ENCODE results near the gene TNRC6B. TPM values are rescaled to one million over a fixed set of nuclear protein-coding genes. Genes with fewer than 3 reads are reported as not detected.

TNRC6B gene
- total and polyA plus RNA-seq, 2 of the 13 experiments (the other 11 are each of a cell fraction or from before 2014, with no cell fraction given): 8.9 to 13.2 TPM

DNA sequence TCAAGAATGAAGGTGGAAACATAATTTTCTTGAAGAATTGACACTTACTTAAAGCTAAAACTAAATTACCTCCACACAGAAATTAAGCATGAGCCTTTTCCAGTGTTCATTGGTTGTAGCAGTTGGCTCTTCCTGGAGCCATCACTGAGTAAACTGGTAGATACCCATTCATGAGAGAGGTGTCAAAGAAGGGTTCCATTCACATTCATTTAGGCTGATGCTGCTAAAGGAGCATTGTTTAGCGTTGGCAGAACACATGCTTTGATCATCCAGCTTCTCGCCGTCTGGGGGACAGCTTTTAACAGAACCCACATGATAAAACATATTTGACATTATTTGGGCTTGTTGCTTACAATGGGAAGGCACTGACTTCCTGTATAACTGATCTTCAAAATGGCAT is 71.6 kb downstream of the TNRC6B start:
- no peak overlapping the region for H2AFZ ChIP-seq (ENCODE audit: low read length)
- no peak for ATAC-seq
- no peak overlapping the region for H3K4me2 ChIP-seq (ENCODE audit: low read depth, low read length)
- TF ChIP-seq, protein P1, sequence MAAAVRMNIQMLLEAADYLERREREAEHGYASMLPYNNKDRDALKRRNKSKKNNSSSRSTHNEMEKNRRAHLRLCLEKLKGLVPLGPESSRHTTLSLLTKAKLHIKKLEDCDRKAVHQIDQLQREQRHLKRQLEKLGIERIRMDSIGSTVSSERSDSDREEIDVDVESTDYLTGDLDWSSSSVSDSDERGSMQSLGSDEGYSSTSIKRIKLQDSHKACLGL (CRISPR knock-in tag; IDR thresholded peaks at IDR 0.05): no peak
- TF ChIP-seq ZNF251 (CRISPR knock-in tag; IDR thresholded peaks at IDR 0.05) (no peak), CCDC6 (CRISPR knock-in tag; IDR thresholded peaks at IDR 0.05) (no peak), ZNF781 (CRISPR knock-in tag; IDR thresholded peaks at IDR 0.05; ENCODE audit: borderline replicate concordance, not compliant biosample characterization) (no peak), ARNT (IDR thresholded peaks at IDR 0.05) (no peak), ZNF777 (CRISPR knock-in tag; IDR thresholded peaks at IDR 0.05) (no peak), ZNF792 (CRISPR knock-in tag; IDR thresholded peaks at IDR 0.05) (no peak), SNAPC2 (CRISPR knock-in tag; IDR thresholded peaks at IDR 0.05) (no peak), CHD2 (IDR thresholded peaks at IDR 0.05; ENCODE audit: low read depth, low read length) (no peak), ZNF333 (CRISPR knock-in tag; IDR thresholded peaks at IDR 0.05; ENCODE audit: borderline replicate concordance) (no peak), ISX (CRISPR knock-in tag; conservative IDR thresholded peaks at IDR 0.05) (no peak), ATF7-NPFF (CRISPR knock-in tag; IDR thresholded peaks at IDR 0.05; ENCODE audit: low read depth) (no peak), PAWR (CRISPR knock-in tag; IDR thresholded peaks at IDR 0.05; ENCODE audit: borderline replicate concordance) (no peak), DR1 (CRISPR knock-in tag; IDR thresholded peaks at IDR 0.05) (no peak), ZNF331 (CRISPR knock-in tag; IDR thresholded peaks at IDR 0.05) (no peak)
- TF ChIP-seq, protein P2, sequence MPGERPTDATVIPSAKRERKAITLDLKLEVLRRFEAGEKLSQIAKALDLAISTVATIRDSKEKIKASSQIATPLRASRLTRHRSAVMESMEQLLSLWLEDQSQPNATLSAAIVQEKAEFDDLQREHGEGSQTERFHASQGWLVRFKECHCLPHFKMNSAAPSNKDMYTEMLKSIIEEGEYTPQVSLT (CRISPR knock-in tag; IDR thresholded peaks at IDR 0.05; ENCODE audit: borderline replicate concordance, low read depth): no peak
- TF ChIP-seq, protein P3, sequence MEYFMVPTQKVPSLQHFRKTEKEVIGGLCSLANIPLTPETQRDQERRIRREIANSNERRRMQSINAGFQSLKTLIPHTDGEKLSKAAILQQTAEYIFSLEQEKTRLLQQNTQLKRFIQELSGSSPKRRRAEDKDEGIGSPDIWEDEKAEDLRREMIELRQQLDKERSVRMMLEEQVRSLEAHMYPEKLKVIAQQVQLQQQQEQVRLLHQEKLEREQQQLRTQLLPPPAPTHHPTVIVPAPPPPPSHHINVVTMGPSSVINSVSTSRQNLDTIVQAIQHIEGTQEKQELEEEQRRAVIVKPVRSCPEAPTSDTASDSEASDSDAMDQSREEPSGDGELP (IDR thresholded peaks at IDR 0.05; ENCODE audit: borderline replicate concordance, low read depth): no peak
- peaks cover 4 to 8% of the 10 kb centered on the region in 2 experiments; a peak in 3 of 5 replicates for H3K36me3 ChIP-seq (replicated peaks in 1 of 2; ENCODE audit: control insufficient read depth in 1 of 2, insufficient read depth in 2 of 2, low read length in 2 of 2)
- no peaks in the 10 kb centered on the region for H3K27me3 ChIP-seq (ENCODE audit: control insufficient read depth in 1 of 2, insufficient read depth in 2 of 2, low read length in 2 of 2)
- WGBS (ENCODE audit: low lambda C conversion rate): 95% methylated on average over 3 of the region's 3 CpGs
- no TSS peak for BruUV-seq (replicated peaks)
- FAIRE-seq: no peak
- H3K4me1 ChIP-seq (ENCODE audit: insufficient read depth, low read length): no peaks in the 10 kb centered on the region
- intact Hi-C loops (cut with micrococcal nuclease; ENCODE audit: unreplicated experiment) (no loop called here), in situ Hi-C loops (cut with HindIII; ENCODE audit: extremely low pct_ligation_motif_present, low pct_unique_long_range_greater_than_20kb) (no loop called here)
- CTCF ChIA-PET (ENCODE audit: low intra/inter-chr PET ratio, low total read pairs): no interaction called here
- no peak overlapping the region for H3K27ac ChIP-seq (ENCODE audit: extremely low read length, insufficient read depth, low read length)
- H3K9ac ChIP-seq (ENCODE audit: insufficient read depth, low read depth, low read length): no peak overlapping the region
- no peak overlapping the region for H3K4me3 ChIP-seq (replicated peaks in 1 of 3; ENCODE audit: insufficient read depth in 1 of 3, low read depth in 2 of 3, low read length in 3 of 3)
- peaks cover 9% of the 10 kb centered on the region for H3K79me2 ChIP-seq (ENCODE audit: insufficient read depth, low read length)
- H3K9me3 ChIP-seq (ENCODE audit: low read length): no peaks in the 10 kb centered on the region
- DNase-seq (ENCODE audit: low spot score): no peak
- H4K20me1 ChIP-seq (ENCODE audit: insufficient read depth, low read length): 0 out of 2 replicates have a peak, but pooled peaks cover 4% of the 10 kb centered on the region
- POLR2A ChIA-PET: no interaction called here
